ENCODE data around the gene GCGR.
"Not testable (repeated sequence)": the region's sequence is repeated elsewhere in the genome, so short reads cannot be mapped to it uniquely, and the experiment has no call there.

The GCGR gene

GRCh38 chr17:81833160-81833920 is 29.4 kb downstream of the GCGR start, which contains the start of gene MCRIP1:
TSS of gene MCRIP1 (minus strand) at chr17:81833291. CDS start at chr17:81824506, 8,785 bp downstream.
- DNase-seq, result peak; percentile 90

- DNase-seq, result no peak
Measured at GRCh38 chr17:81833921-81834830, 30.2 kb downstream of the GCGR start.

GRCh38 chr17:81834831-81835267 is 30.9 kb downstream of the GCGR start, which contains the start of gene PPP1R27:
TSS of gene PPP1R27 (minus strand) at chr17:81835050. CDS start at chr17:81834953, 97 bp downstream.
- no peak for DNase-seq

GRCh38 chr17:81837641-81838040 is 33.7 kb downstream of the GCGR start:
- DNase-seq, result no peak

- no peak for DNase-seq
Measured at GRCh38 chr17:81838753-81839255, 34.9 kb downstream of the GCGR start.

GRCh38 chr17:81839301-81839700 is 35.4 kb downstream of the GCGR start:
- no peak for DNase-seq

- DNase-seq, result not testable (repeated sequence)
Measured at GRCh38 chr17:81840059-81840458, 36.1 kb downstream of the GCGR start.

- DNase-seq, result no peak
Measured at GRCh38 chr17:81840826-81841778, 37.2 kb downstream of the GCGR start.

GRCh38 chr17:81841866-81842265 is 37.9 kb downstream of the GCGR start:
- DNase-seq, result no peak

GRCh38 chr17:81842378-81842724 is 38.4 kb downstream of the GCGR start:
- DNase-seq, result no peak

- no peak for DNase-seq
Measured at GRCh38 chr17:81842725-81843504, 39.0 kb downstream of the GCGR start.

- DNase-seq, result no peak
Measured at GRCh38 chr17:81843713-81844326, 39.9 kb downstream of the GCGR start.

GRCh38 chr17:81844327-81844851 is 40.4 kb downstream of the GCGR start:
- no peak for DNase-seq

- no peak for DNase-seq
Measured at GRCh38 chr17:81844887-81845286, 40.9 kb downstream of the GCGR start.

- no peak for DNase-seq
Measured at GRCh38 chr17:81845361-81845760, 41.4 kb downstream of the GCGR start.

GRCh38 chr17:81845881-81846742 is 42.2 kb downstream of the GCGR start:
- no peak for DNase-seq

GRCh38 chr17:81846743-81847689 is 43.1 kb downstream of the GCGR start:
- no peak for DNase-seq

GRCh38 chr17:81849457-81849856 is 45.5 kb downstream of the GCGR start:
- no peak for DNase-seq

GRCh38 chr17:81851423-81851822 is 47.5 kb downstream of the GCGR start:
- no peak for DNase-seq

Data from DMS153 (cell line).